ENCODE measurements around the gene ATPAF2.

Gene ATPAF2

DNA sequence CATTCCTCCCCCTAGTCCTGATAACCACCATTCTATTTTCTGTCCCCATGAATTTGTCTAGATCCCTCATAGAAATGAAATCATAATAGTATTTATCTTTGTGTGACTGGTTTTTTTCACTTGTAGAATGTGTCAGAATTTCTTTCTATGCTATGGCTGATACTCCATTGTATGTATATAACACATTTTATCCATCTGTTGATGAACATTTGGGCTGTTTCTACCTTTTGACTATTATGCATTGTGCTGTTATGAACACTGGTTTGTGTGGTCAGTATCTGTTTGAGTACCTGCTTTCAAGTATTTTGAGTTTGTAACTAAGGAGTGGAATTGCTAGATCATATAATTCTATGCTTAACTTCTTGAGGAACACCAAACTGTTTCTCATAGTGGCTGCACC lies 32.8 kb upstream of the ATPAF2 start:
- no peak for TF ChIP-seq EZH2phosphoT487 (IDR thresholded peaks at IDR 0.05; ENCODE audit: borderline replicate concordance, low read length)
- TF ChIP-seq, protein P1, sequence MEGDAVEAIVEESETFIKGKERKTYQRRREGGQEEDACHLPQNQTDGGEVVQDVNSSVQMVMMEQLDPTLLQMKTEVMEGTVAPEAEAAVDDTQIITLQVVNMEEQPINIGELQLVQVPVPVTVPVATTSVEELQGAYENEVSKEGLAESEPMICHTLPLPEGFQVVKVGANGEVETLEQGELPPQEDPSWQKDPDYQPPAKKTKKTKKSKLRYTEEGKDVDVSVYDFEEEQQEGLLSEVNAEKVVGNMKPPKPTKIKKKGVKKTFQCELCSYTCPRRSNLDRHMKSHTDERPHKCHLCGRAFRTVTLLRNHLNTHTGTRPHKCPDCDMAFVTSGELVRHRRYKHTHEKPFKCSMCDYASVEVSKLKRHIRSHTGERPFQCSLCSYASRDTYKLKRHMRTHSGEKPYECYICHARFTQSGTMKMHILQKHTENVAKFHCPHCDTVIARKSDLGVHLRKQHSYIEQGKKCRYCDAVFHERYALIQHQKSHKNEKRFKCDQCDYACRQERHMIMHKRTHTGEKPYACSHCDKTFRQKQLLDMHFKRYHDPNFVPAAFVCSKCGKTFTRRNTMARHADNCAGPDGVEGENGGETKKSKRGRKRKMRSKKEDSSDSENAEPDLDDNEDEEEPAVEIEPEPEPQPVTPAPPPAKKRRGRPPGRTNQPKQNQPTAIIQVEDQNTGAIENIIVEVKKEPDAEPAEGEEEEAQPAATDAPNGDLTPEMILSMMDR (IDR thresholded peaks at IDR 0.05; ENCODE audit: low read depth, low read length, poor library complexity, severe bottlenecking): no peak
- Histone ChIP-seq H3K9me2 (replicated peaks; ENCODE audit: control insufficient read depth, low read length) (no peaks in the 10 kb centered on the region), H3K79me2 (ENCODE audit: control insufficient read depth, low read length) (no peaks in the 10 kb centered on the region), H3K4me1 (ENCODE audit: control insufficient read depth, low read length) (no peaks in the 10 kb centered on the region), H3K27me3 (ENCODE audit: control insufficient read depth, low read length) (peaks cover 8% of the 10 kb centered on the region; the same call in 1 of the 2 replicates), H3K27ac (ENCODE audit: low read depth, low read length) (no peak overlapping the region), H4K20me1 (ENCODE audit: control insufficient read depth, insufficient read depth, low read depth, low read length) (no peaks in the 10 kb centered on the region), H3K9me3 (ENCODE audit: control insufficient read depth, insufficient read depth, low read length) (no peaks in the 10 kb centered on the region), H3K36me3 (ENCODE audit: control insufficient read depth, low read length) (no peaks in the 10 kb centered on the region), H3K4me3 (ENCODE audit: low read length) (no peak overlapping the region), H3K4me2 (ENCODE audit: low read length) (no peak overlapping the region), H3F3A (ENCODE audit: control insufficient read depth, insufficient read depth) (no peaks in the 10 kb centered on the region)

DNA sequence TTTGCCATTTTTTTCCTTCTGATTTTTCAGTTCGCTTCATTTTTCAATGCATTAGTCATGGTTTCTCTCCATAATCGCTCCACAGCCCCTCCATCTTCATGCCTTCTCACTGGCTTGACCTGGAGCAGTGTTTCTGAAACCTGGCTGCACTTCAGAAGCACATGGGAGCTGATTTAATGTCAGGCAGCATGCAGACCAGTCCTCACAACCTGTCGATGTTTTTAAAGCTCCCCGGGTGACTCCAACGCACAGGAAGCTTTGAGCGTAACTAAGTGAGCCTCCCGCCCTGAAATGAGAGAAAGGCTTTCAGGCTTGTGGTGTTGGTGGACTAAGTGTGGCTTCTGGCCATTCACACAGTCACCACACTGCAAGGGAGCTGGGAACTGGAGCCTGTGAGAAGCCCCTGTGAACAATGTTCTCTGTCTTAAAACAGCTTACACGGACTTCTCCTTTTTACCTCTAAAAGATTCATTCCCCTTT lies 31.9 kb upstream of the ATPAF2 start:
- TF ChIP-seq, protein P1 (IDR thresholded peaks at IDR 0.05; ENCODE audit: low read depth, low read length, poor library complexity, severe bottlenecking): no peak
- TF ChIP-seq EZH2phosphoT487 (IDR thresholded peaks at IDR 0.05; ENCODE audit: borderline replicate concordance, low read length): no peak
- no peaks in the 10 kb centered on the region for H3K36me3 ChIP-seq (ENCODE audit: control insufficient read depth, low read length)
- H3K9me3 ChIP-seq (ENCODE audit: control insufficient read depth, insufficient read depth, low read length): no peaks in the 10 kb centered on the region
- H3K27me3 ChIP-seq (ENCODE audit: control insufficient read depth, low read length): peaks cover 8% of the 10 kb centered on the region; the same call in 1 of the 2 replicates
- H3K79me2 ChIP-seq (ENCODE audit: control insufficient read depth, low read length): no peaks in the 10 kb centered on the region
- no peak overlapping the region for H3K4me3 ChIP-seq (ENCODE audit: low read length)
- no peaks in the 10 kb centered on the region for H4K20me1 ChIP-seq (ENCODE audit: control insufficient read depth, insufficient read depth, low read depth, low read length)
- no peak overlapping the region for H3K4me2 ChIP-seq (ENCODE audit: low read length)
- H3F3A ChIP-seq (ENCODE audit: control insufficient read depth, insufficient read depth): no peaks in the 10 kb centered on the region
- H3K4me1 ChIP-seq (ENCODE audit: control insufficient read depth, low read length): no peaks in the 10 kb centered on the region
- H3K9me2 ChIP-seq (replicated peaks; ENCODE audit: control insufficient read depth, low read length): no peaks in the 10 kb centered on the region
- H3K27ac ChIP-seq (ENCODE audit: low read depth, low read length): no peak overlapping the region

DNA sequence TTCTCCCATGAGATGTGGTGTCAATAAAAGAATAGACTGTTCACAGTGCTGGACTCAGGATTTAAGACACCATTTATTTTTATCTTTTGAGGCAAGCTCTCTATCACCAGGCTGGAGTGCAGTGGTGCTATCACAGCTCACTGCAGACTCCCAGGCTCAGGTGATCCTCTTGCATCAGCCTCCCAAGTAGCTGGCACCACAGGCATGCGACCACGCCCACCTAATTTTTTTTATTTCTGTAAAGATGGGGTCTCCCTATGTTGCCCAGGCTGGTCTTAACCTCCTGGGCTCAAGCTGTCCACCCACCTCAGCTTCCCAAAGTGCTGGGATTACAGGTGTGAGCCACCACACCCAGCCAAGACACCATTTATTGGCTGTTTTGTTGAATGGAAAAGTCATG lies 30.1 kb upstream of the ATPAF2 start:
- no peak overlapping the region for H3K4me3 ChIP-seq (ENCODE audit: low read length)
- no peak for TF ChIP-seq EZH2phosphoT487 (IDR thresholded peaks at IDR 0.05; ENCODE audit: borderline replicate concordance, low read length)
- TF ChIP-seq, protein P1 (IDR thresholded peaks at IDR 0.05; ENCODE audit: low read depth, low read length, poor library complexity, severe bottlenecking): no peak

More for the DNA sequence above, 30.1 kb upstream of the ATPAF2 start:
- Histone ChIP-seq H3K9me2 (replicated peaks; ENCODE audit: control insufficient read depth, low read length) (no peaks in the 10 kb centered on the region), H4K20me1 (ENCODE audit: control insufficient read depth, insufficient read depth, low read depth, low read length) (no peaks in the 10 kb centered on the region), H3K4me2 (ENCODE audit: low read length) (no peak overlapping the region), H3K27me3 (ENCODE audit: control insufficient read depth, low read length) (peaks cover 8% of the 10 kb centered on the region; the same call in 1 of the 2 replicates), H3F3A (ENCODE audit: control insufficient read depth, insufficient read depth) (peaks cover 5% of the 10 kb centered on the region; the same call in 1 of the 2 replicates), H3K79me2 (ENCODE audit: control insufficient read depth, low read length) (no peaks in the 10 kb centered on the region), H3K4me1 (ENCODE audit: control insufficient read depth, low read length) (no peaks in the 10 kb centered on the region), H3K27ac (ENCODE audit: low read depth, low read length) (no peak overlapping the region), H3K36me3 (ENCODE audit: control insufficient read depth, low read length) (peaks cover 15% of the 10 kb centered on the region), H3K9me3 (ENCODE audit: control insufficient read depth, insufficient read depth, low read length) (no peaks in the 10 kb centered on the region)
